Gastroesophageal sphincter (tissue), 3 donors: ENCODE results near the gene EID2B.

ENCODE experiments used
- CTCF ChIP-seq, 4 experiments: fragments of 200-600 bp in 2 of 4; fragments of 450-650 bp in 2 of 4; sonication (generic) in 1 of 4; IDR thresholded peaks; one replicate each; pipeline ENCODE4 v1.5.1; 2017 to 2019; ENCODE audit warnings: antibody characterized with exemption in 4 of 4, mild to moderate bottlenecking in 2 of 4, moderate library complexity in 2 of 4
- POLR2AphosphoS5 ChIP-seq: sonication (generic); formaldehyde crosslinking; IDR thresholded peaks from one replicate; pipeline ENCODE4 v1.6.1; 2017; ENCODE audit warnings: antibody characterized with exemption

GRCh38 chr19:39543477-39543857 lies 10.8 kb upstream of the EID2B start:
- TF ChIP-seq CTCF (IDR thresholded peaks at IDR 0.05) (no peak), POLR2AphosphoS5 (no peak)
